Esophagus squamous epithelium (tissue), 5 donors: ENCODE data around the gene PPP2R2C. TPM values are rescaled to one million over a fixed set of nuclear protein-coding genes. Genes with fewer than 3 reads are reported as not detected.
A peak's percentile ranks its signal among the peaks of the same experiment; 100 is the strongest.

Experiments used
- DNase-seq: peaks from one replicate; lab custom pipeline; 2025; lab: John Stamatoyannopoulos, UW
- H3K27ac ChIP-seq, 4 donors: fragments of 200-600 bp; sonication (generic); one replicate each; pipeline ENCODE4 v1.5.1; 2016 to 2019; ENCODE audit warnings: mild to moderate bottlenecking in 1 of 4
- H3K27me3 ChIP-seq, 4 donors: fragments of 200-600 bp; sonication (generic); 1 replicate in 3 of 4; 2 replicates in 1 of 4; pipeline versions ENCODE4 v1.5.1 to v1.6.0; 2017 to 2021; ENCODE audit warnings: antibody characterized with exemption in 1 of 4
- H3K36me3 ChIP-seq, 3 donors: fragments of 200-600 bp; sonication (generic); one replicate each; pipeline ENCODE4 v1.5.1; 2016 to 2019
- H3K4me1 ChIP-seq, 3 donors: fragments of 200-600 bp; sonication (generic); one replicate each; pipeline ENCODE4 v1.5.1; 2017 to 2019
- H3K4me3 ChIP-seq, 4 donors: fragments of 200-600 bp; sonication (generic); 1 replicate in 3 of 4; 2 replicates in 1 of 4; pipeline ENCODE4 v1.5.1; 2016 to 2019; ENCODE audit warnings: mild to moderate bottlenecking in 2 of 4, moderate library complexity in 1 of 4
- H3K9me3 ChIP-seq, 3 donors: fragments of 200-600 bp; sonication (generic); one replicate each; pipeline ENCODE4 v1.5.1; 2016 to 2019
- CTCF ChIP-seq, 6 experiments: fragments of 450-650 bp in 4 of 6; fragments of 200-600 bp in 2 of 6; sonication (generic) in 2 of 6; IDR thresholded peaks; one replicate each; pipeline ENCODE4 v1.5.1; 2016 to 2019; ENCODE audit warnings: antibody characterized with exemption in 6 of 6, mild to moderate bottlenecking in 4 of 6, moderate library complexity in 4 of 6
- POLR2A ChIP-seq, 4 donors: fragments of 450-650 bp; IDR thresholded peaks; one replicate each; pipeline ENCODE4 v1.6.1; 2017; ENCODE audit warnings: antibody characterized with exemption in 4 of 4, mild to moderate bottlenecking in 4 of 4, moderate library complexity in 3 of 4
- WGBS, 2 donors: methylation state at CpG; one replicate each; pipeline ENCODE4 v1.1.5; 2018; 5-methylcytosine and 5-hydroxymethylcytosine counted together
- intact Hi-C: fragments of 100-400 bp; cut with DNase I; formaldehyde crosslinking; loops from one replicate; pipeline ENCODE4 v1.15.0; 2022
- total RNA-seq, 4 donors: library from RNA; depleted of rRNA; stranded (reverse); fragments of >200 nt; gene quantifications; one replicate each; pipeline ENCODE4 v1.1.0, GENCODE V29; 2016
- donor health status: DM: yes; HTN: yes; CAD: no.

Gene PPP2R2C
- total RNA-seq, 4 donors from 2014 or later: 26.9 to 76.3 (median 53.7) TPM

- Histone ChIP-seq H3K9me3 (no peaks in the 10 kb centered on the region), H3K4me1 (peaks cover 13 to 53% (median 20%) of the 10 kb centered on the region in 3 donors), H3K27ac (no peak overlapping the region), H3K36me3 (no peaks in the 10 kb centered on the region), H3K4me3 (no peak overlapping the region), H3K27me3 (peaks cover 0 to 85% (median 5%) of the 10 kb centered on the region in 4 donors)
- WGBS, 2 donors: 10 to 22% methylated on average over 5 to 6 of the region's 9 CpGs
- no peak for DNase-seq
- TF ChIP-seq POLR2A (IDR thresholded peaks at IDR 0.05): no peak
- no peak for TF ChIP-seq CTCF (IDR thresholded peaks at IDR 0.05)
- intact Hi-C loops: no loop called here
These were observed 1.0 kb upstream of the PPP2R2C start for GRCh38 chr4:6473264-6474052.

- H3K27me3 ChIP-seq: peaks cover 0 to 90% (median 5%) of the 10 kb centered on the region in 4 donors
- TF ChIP-seq POLR2A (IDR thresholded peaks at IDR 0.05): no peak
- WGBS, 2 donors: no CpG with 5 or more reads among the region's 44 CpGs
- no peaks in the 10 kb centered on the region for H3K9me3 ChIP-seq
- peak overlapping the region; percentile 57 to 77 (median 69) for H3K4me3 ChIP-seq
- H3K4me1 ChIP-seq: peaks cover 13 to 53% (median 20%) of the 10 kb centered on the region in 3 donors
- H3K27ac ChIP-seq: peak overlapping the region in 3 of 4 donors; percentile 81 to 83 (median 83)
- no peaks in the 10 kb centered on the region for H3K36me3 ChIP-seq
- intact Hi-C loops: no loop called here
- no peak for DNase-seq
These were observed 417 bp downstream of the PPP2R2C start for GRCh38 chr4:6472008-6472386.

- peak overlapping the region; percentile 58 to 83 (median 82) for H3K27ac ChIP-seq
- H3K9me3 ChIP-seq: no peaks in the 10 kb centered on the region
- WGBS, 2 donors: 0 to 3% methylated on average over 4 to 13 of the region's 28 CpGs
- peaks cover 0 to 92% (median 5%) of the 10 kb centered on the region in 4 donors for H3K27me3 ChIP-seq
- no peaks in the 10 kb centered on the region for H3K36me3 ChIP-seq
- H3K4me3 ChIP-seq: peak overlapping the region; percentile 57 to 77 (median 69)
- no peak for DNase-seq
- peaks cover 13 to 53% (median 20%) of the 10 kb centered on the region in 3 donors for H3K4me1 ChIP-seq
- TF ChIP-seq CTCF (IDR thresholded peaks at IDR 0.05): no peak
- TF ChIP-seq POLR2A (IDR thresholded peaks at IDR 0.05): no peak
- intact Hi-C loops: no loop called here
These were observed 957 bp downstream of the PPP2R2C start for GRCh38 chr4:6471307-6472007.

GRCh38 chr4:6470502-6471306 lies 1.7 kb downstream of the PPP2R2C start:
- no peak for TF ChIP-seq CTCF (IDR thresholded peaks at IDR 0.05)
- no peak for TF ChIP-seq POLR2A (IDR thresholded peaks at IDR 0.05)
- Histone ChIP-seq H3K27me3 (peaks cover 0 to 87% (median 5%) of the 10 kb centered on the region in 4 donors), H3K9me3 (no peaks in the 10 kb centered on the region), H3K4me3 (peak overlapping the region; percentile 57 to 77 (median 69)), H3K36me3 (no peaks in the 10 kb centered on the region), H3K27ac (peak overlapping the region; percentile 58 to 83 (median 82)), H3K4me1 (peaks cover 13 to 53% (median 20%) of the 10 kb centered on the region in 3 donors)
- WGBS, 2 donors: 2% methylated on average over 17 of the region's 85 CpGs; no CpG with 5 or more reads in 1 of the 2 donors
- intact Hi-C loops: no loop called here
- DNase-seq: no peak

GRCh38 chr4:6469898-6470501 lies 2.4 kb downstream of the PPP2R2C start:
- no peak for DNase-seq
- no peak for TF ChIP-seq POLR2A (IDR thresholded peaks at IDR 0.05)
- no peak for TF ChIP-seq CTCF (IDR thresholded peaks at IDR 0.05)
- Histone ChIP-seq H3K27ac (peak overlapping the region in 3 of 4 donors; percentile 81 to 83 (median 83)), H3K27me3 (peaks cover 0 to 81% (median 5%) of the 10 kb centered on the region in 4 donors), H3K4me1 (peaks cover 13 to 53% (median 20%) of the 10 kb centered on the region in 3 donors), H3K4me3 (peak overlapping the region; percentile 57 to 77 (median 69)), H3K36me3 (no peaks in the 10 kb centered on the region), H3K9me3 (no peaks in the 10 kb centered on the region)
- 72 to 84% methylated on average over 9 to 12 of the region's 18 CpGs for WGBS, 2 donors
- intact Hi-C loops: no loop called here
